Ishikawa (cell line): ENCODE results near the gene NT5DC3.

Experiments used
- CEBPB ChIP-seq: IDR thresholded peaks from 2 replicates; pipeline ENCODE4 v1.6.1; 2012
- CREB1 ChIP-seq: IDR thresholded peaks from 2 replicates; pipeline ENCODE4 v1.6.1; 2012; ENCODE audit warnings: low read depth
- EGR1 ChIP-seq: IDR thresholded peaks from 2 replicates; pipeline ENCODE4 v1.6.1; 2012
- EP300 ChIP-seq: IDR thresholded peaks from 2 replicates; pipeline ENCODE4 v1.6.1; 2012; ENCODE audit warnings: borderline replicate concordance
- FOXM1 ChIP-seq: IDR thresholded peaks from 2 replicates; pipeline ENCODE4 v1.6.1; 2012; ENCODE audit warnings: low read depth, borderline replicate concordance
- MAX ChIP-seq: IDR thresholded peaks from 2 replicates; pipeline ENCODE4 v1.6.1; 2012
- NFIC ChIP-seq: IDR thresholded peaks from 2 replicates; pipeline ENCODE4 v1.6.1; 2012
- RAD21 ChIP-seq: IDR thresholded peaks from 2 replicates; pipeline ENCODE4 v1.6.1; 2012; ENCODE audit warnings: low read depth
- REST ChIP-seq: IDR thresholded peaks from 2 replicates; pipeline ENCODE4 v1.6.1; 2012; ENCODE audit warnings: low read depth, mild to moderate bottlenecking
- TAF1 ChIP-seq: IDR thresholded peaks from 2 replicates; pipeline ENCODE4 v1.6.1; 2012; ENCODE audit warnings: low read depth, mild to moderate bottlenecking
- TCF12 ChIP-seq: IDR thresholded peaks from 2 replicates; pipeline ENCODE4 v1.6.1; 2012; ENCODE audit warnings: low read depth
- TEAD4 ChIP-seq: IDR thresholded peaks from 2 replicates; pipeline ENCODE4 v1.6.1; 2012
- USF1 ChIP-seq: IDR thresholded peaks from 2 replicates; pipeline ENCODE4 v1.6.1; 2012
- YY1 ChIP-seq: IDR thresholded peaks from 2 replicates; pipeline ENCODE4 v1.6.1; 2012; ENCODE audit warnings: low read depth
- ZBTB7A ChIP-seq: IDR thresholded peaks from 2 replicates; pipeline ENCODE4 v1.6.1; 2012; ENCODE audit warnings: low read depth

NT5DC3 gene

GRCh38 chr12:103848917-103849491 is 8.0 kb upstream of the NT5DC3 start:
- TF ChIP-seq TEAD4 (no peak), CREB1 (no peak), TCF12 (no peak), REST (no peak)

GRCh38 chr12:103848143-103848542 is 7.1 kb upstream of the NT5DC3 start:
- no peak for TF ChIP-seq ZBTB7A
- no peak for TF ChIP-seq TAF1
- no peak for TF ChIP-seq EP300
- no peak for TF ChIP-seq MAX
- TF ChIP-seq USF1, result no peak
- TF ChIP-seq CEBPB, result no peak
- no peak for TF ChIP-seq RAD21
- no peak for TF ChIP-seq YY1
- TF ChIP-seq FOXM1, result no peak
- no peak for TF ChIP-seq TEAD4
- no peak for TF ChIP-seq REST

GRCh38 chr12:103846415-103846814 is 5.4 kb upstream of the NT5DC3 start:
- TF ChIP-seq REST (no peak), EP300 (no peak), RAD21 (no peak), FOXM1 (no peak), CREB1 (no peak), USF1 (no peak), NFIC (no peak)

- no peak for TF ChIP-seq NFIC
- no peak for TF ChIP-seq EGR1
- no peak for TF ChIP-seq TEAD4
- no peak for TF ChIP-seq EP300
- no peak for TF ChIP-seq TCF12
- no peak for TF ChIP-seq RAD21
Measured at GRCh38 chr12:103844305-103844704, 3.3 kb upstream of the NT5DC3 start.

- TF ChIP-seq FOXM1 (0 out of 2 replicates have a peak, but pooled peaks have one; percentile 32), USF1 (no peak), TAF1 (peak; percentile 41; the same call in 1 of the 2 replicates), MAX (peak; percentile 19; the same call in 1 of the 2 replicates), TCF12 (0 out of 2 replicates have a peak, but pooled peaks have one; percentile 28), REST (no peak), EGR1 (peak; percentile 73), NFIC (peak; percentile 75), RAD21 (peak; percentile 1; the same call in 1 of the 2 replicates)
Measured at GRCh38 chr12:103841690-103842584, 903 bp upstream of the NT5DC3 start.
